Measurements from ENCODE around the gene IKZF3. TPM values are rescaled to one million over a fixed set of nuclear protein-coding genes. Genes with fewer than 3 reads are reported as not detected.
A peak's percentile ranks its signal among the peaks of the same experiment; 100 is the strongest.

IKZF3 gene
- total and polyA plus RNA-seq, 4 donors, result 0.08 to 0.30 (median 0.18) TPM

DNA sequence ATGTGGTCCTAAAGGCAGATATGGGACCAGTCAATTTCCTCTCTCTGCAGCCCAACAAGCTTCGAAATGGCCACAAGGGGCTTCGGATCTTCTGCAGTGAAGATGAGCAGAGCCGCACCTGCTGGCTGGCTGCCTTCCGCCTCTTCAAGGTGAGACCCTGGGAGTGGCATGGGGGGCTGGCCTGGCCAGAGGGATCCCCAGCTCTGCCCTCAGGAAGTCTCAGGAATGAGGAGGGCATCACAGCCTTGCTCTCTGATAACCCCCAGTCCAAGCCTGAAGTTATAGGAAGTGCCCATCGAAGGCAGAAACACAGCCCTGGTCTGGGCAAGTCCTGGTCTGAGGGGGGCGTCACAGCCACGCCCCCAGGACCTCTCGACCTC is 119.3 kb downstream of the IKZF3 start:
- no peaks in the 10 kb centered on the region for H3K36me3 ChIP-seq (ENCODE audit: control insufficient read depth, insufficient read depth, low read length)
- H3K9me3 ChIP-seq (ENCODE audit: control insufficient read depth, insufficient read depth, low read length), result no peaks in the 10 kb centered on the region
- H3K4me3 ChIP-seq (ENCODE audit: low read depth, low read length), result no peak overlapping the region
- no peak overlapping the region for H3K27ac ChIP-seq (ENCODE audit: low read depth, low read length)
- no peak for DNase-seq (ENCODE audit: low read depth in 4 of 6, low spot score in 6 of 6)
- 87% methylated on average over 5 of the region's 8 CpGs for WGBS (ENCODE audit: insufficient coverage)
- peaks cover 10% of the 10 kb centered on the region for H3K4me1 ChIP-seq (ENCODE audit: control insufficient read depth, insufficient read depth, low read length)
- H3K27me3 ChIP-seq (ENCODE audit: control insufficient read depth, insufficient read depth, low read length), result peaks cover 30% of the 10 kb centered on the region

- H3K4me3 ChIP-seq (ENCODE audit: low read depth, low read length), result no peak overlapping the region
- no peaks in the 10 kb centered on the region for H3K9me3 ChIP-seq (ENCODE audit: control insufficient read depth, insufficient read depth, low read length)
- no peak overlapping the region for H3K27ac ChIP-seq (ENCODE audit: low read depth, low read length)
- H3K27me3 ChIP-seq (ENCODE audit: control insufficient read depth, insufficient read depth, low read length), result peaks cover 36% of the 10 kb centered on the region
- no peaks in the 10 kb centered on the region for H3K36me3 ChIP-seq (ENCODE audit: control insufficient read depth, insufficient read depth, low read length)
- 94% methylated on average over 15 of the region's 16 CpGs for WGBS (ENCODE audit: insufficient coverage)
- no peak for DNase-seq (ENCODE audit: low read depth in 4 of 6, low spot score in 6 of 6)
- peaks cover 16% of the 10 kb centered on the region for H3K4me1 ChIP-seq (ENCODE audit: control insufficient read depth, insufficient read depth, low read length)
Measured at GRCh38 chr17:39744075-39744835, 119.9 kb downstream of the IKZF3 start.

GRCh38 chr17:39742856-39743436 is 121.2 kb downstream of the IKZF3 start:
- H3K36me3 ChIP-seq (ENCODE audit: control insufficient read depth, insufficient read depth, low read length), result no peaks in the 10 kb centered on the region
- peaks cover 48% of the 10 kb centered on the region for H3K27me3 ChIP-seq (ENCODE audit: control insufficient read depth, insufficient read depth, low read length)
- WGBS (ENCODE audit: insufficient coverage), result 87% methylated on average over 20 of the region's 21 CpGs
- H3K27ac ChIP-seq (ENCODE audit: low read depth, low read length), result no peak overlapping the region
- H3K4me1 ChIP-seq (ENCODE audit: control insufficient read depth, insufficient read depth, low read length), result peaks cover 28% of the 10 kb centered on the region
- H3K4me3 ChIP-seq (ENCODE audit: low read depth, low read length), result no peak overlapping the region
- H3K9me3 ChIP-seq (ENCODE audit: control insufficient read depth, insufficient read depth, low read length), result no peaks in the 10 kb centered on the region
- no peak for DNase-seq (ENCODE audit: low read depth in 4 of 6, low spot score in 6 of 6)

DNA sequence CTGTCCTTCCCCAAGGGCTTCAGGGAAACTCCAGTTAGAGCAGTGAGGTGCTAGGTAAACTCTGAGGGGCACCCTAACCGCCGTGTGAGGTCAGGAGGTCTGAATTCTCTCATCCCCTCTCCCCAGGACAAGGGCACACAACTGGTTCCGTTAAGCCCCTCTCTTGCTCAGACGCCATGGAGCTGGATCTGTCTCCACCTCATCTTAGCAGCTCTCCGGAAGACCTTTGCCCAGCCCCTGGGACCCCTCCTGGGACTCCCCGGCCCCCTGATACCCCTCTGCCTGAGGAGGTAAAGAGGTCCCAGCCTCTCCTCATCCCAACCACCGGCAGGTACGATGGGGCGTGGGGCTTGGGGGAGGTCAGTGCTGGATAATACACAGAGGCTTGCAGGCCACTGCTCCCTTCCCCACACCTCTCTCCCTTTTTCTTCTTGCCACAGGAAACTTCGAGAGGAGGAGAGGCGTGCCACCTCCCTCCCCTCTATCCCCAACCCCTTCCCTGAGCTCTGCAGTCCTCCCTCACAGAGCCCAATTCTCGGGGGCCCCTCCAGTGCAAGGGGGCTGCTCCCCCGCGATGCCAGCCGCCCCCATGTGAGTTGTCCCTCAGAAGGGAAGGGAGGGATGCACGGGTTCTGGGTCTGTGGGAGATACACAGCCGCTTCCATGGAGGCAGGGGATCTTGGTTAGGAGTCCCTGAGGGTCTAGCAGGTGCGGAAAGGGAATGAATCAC is 121.8 kb downstream of the IKZF3 start:
- H3K4me3 ChIP-seq (ENCODE audit: low read depth, low read length), result no peak overlapping the region
- H3K27ac ChIP-seq (ENCODE audit: low read depth, low read length), result no peak overlapping the region
- DNase-seq (ENCODE audit: low read depth in 4 of 6, low spot score in 6 of 6), result no peak
- no peaks in the 10 kb centered on the region for H3K36me3 ChIP-seq (ENCODE audit: control insufficient read depth, insufficient read depth, low read length)
- H3K4me1 ChIP-seq (ENCODE audit: control insufficient read depth, insufficient read depth, low read length), result peaks cover 35% of the 10 kb centered on the region
- WGBS (ENCODE audit: insufficient coverage), result 82% methylated on average over 7 of the region's 18 CpGs
- H3K27me3 ChIP-seq (ENCODE audit: control insufficient read depth, insufficient read depth, low read length), result peaks cover 54% of the 10 kb centered on the region
- no peaks in the 10 kb centered on the region for H3K9me3 ChIP-seq (ENCODE audit: control insufficient read depth, insufficient read depth, low read length)

- peaks cover 35% of the 10 kb centered on the region for H3K4me1 ChIP-seq (ENCODE audit: control insufficient read depth, insufficient read depth, low read length)
- no peak overlapping the region for H3K27ac ChIP-seq (ENCODE audit: low read depth, low read length)
- 53% methylated on average over 4 of the region's 16 CpGs for WGBS (ENCODE audit: insufficient coverage)
- H3K36me3 ChIP-seq (ENCODE audit: control insufficient read depth, insufficient read depth, low read length), result no peaks in the 10 kb centered on the region
- H3K4me3 ChIP-seq (ENCODE audit: low read depth, low read length), result no peak overlapping the region
- H3K9me3 ChIP-seq (ENCODE audit: control insufficient read depth, insufficient read depth, low read length), result no peaks in the 10 kb centered on the region
- H3K27me3 ChIP-seq (ENCODE audit: control insufficient read depth, insufficient read depth, low read length), result peaks cover 71% of the 10 kb centered on the region
- DNase-seq (ENCODE audit: low read depth in 4 of 6, low spot score in 6 of 6), result no peak
Measured at GRCh38 chr17:39740357-39741111, 123.6 kb downstream of the IKZF3 start.

DNA sequence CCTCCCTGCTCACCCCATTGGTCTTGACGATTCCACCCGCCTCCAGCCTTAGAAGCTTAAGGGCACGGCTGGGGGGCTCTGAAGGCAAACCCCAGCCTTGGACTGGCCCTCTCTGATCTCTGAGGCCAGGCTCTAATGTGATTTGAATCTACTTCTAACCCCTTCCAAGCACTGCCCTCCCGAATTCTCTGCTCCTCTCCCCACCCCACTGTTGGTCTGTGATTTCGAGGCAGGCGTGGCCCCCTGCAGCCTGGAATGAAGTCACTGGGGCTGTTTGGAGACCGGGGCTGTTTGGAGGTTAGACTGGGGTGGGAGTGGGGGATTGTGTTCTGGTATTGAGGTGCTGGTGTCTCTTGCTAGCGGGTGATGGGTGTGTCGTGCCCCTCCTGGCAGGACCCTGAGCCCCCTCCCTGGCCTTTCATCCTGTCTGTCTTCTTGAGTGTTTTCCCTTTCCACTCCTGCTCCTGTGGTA is 124.2 kb downstream of the IKZF3 start:
- Histone ChIP-seq H3K27ac (ENCODE audit: low read depth, low read length) (no peak overlapping the region), H3K4me3 (ENCODE audit: low read depth, low read length) (no peak overlapping the region)

GRCh38 chr17:39738983-39739884 is 124.9 kb downstream of the IKZF3 start:
- no peaks in the 10 kb centered on the region for H3K36me3 ChIP-seq (ENCODE audit: control insufficient read depth, insufficient read depth, low read length)
- peaks cover 71% of the 10 kb centered on the region for H3K27me3 ChIP-seq (ENCODE audit: control insufficient read depth, insufficient read depth, low read length)
- H3K4me1 ChIP-seq (ENCODE audit: control insufficient read depth, insufficient read depth, low read length), result peaks cover 35% of the 10 kb centered on the region
- 8% methylated on average over 23 of the region's 32 CpGs for WGBS (ENCODE audit: insufficient coverage)
- no peak for DNase-seq (ENCODE audit: low read depth in 4 of 6, low spot score in 6 of 6)
- peak overlapping the region; percentile 16 for H3K4me3 ChIP-seq (ENCODE audit: low read depth, low read length)
- no peak overlapping the region for H3K27ac ChIP-seq (ENCODE audit: low read depth, low read length)
- no peaks in the 10 kb centered on the region for H3K9me3 ChIP-seq (ENCODE audit: control insufficient read depth, insufficient read depth, low read length)

More for the DNA sequence above, 124.2 kb downstream of the IKZF3 start:
- DNase-seq (ENCODE audit: low read depth in 4 of 6, low spot score in 6 of 6), result no peak
- Histone ChIP-seq H3K9me3 (ENCODE audit: control insufficient read depth, insufficient read depth, low read length) (no peaks in the 10 kb centered on the region), H3K36me3 (ENCODE audit: control insufficient read depth, insufficient read depth, low read length) (no peaks in the 10 kb centered on the region), H3K27me3 (ENCODE audit: control insufficient read depth, insufficient read depth, low read length) (peaks cover 71% of the 10 kb centered on the region), H3K4me1 (ENCODE audit: control insufficient read depth, insufficient read depth, low read length) (peaks cover 35% of the 10 kb centered on the region)
- WGBS (ENCODE audit: insufficient coverage), result 34% methylated on average over 7 of the region's 9 CpGs

GRCh38 chr17:39738568-39738901 is 125.6 kb downstream of the IKZF3 start:
- 0% methylated on average over 2 of the region's 13 CpGs for WGBS (ENCODE audit: insufficient coverage)
- peaks cover 35% of the 10 kb centered on the region for H3K4me1 ChIP-seq (ENCODE audit: control insufficient read depth, insufficient read depth, low read length)
- no peaks in the 10 kb centered on the region for H3K9me3 ChIP-seq (ENCODE audit: control insufficient read depth, insufficient read depth, low read length)
- H3K4me3 ChIP-seq (ENCODE audit: low read depth, low read length), result no peak overlapping the region
- no peaks in the 10 kb centered on the region for H3K36me3 ChIP-seq (ENCODE audit: control insufficient read depth, insufficient read depth, low read length)
- DNase-seq (ENCODE audit: low read depth in 4 of 6, low spot score in 6 of 6), result no peak
- H3K27ac ChIP-seq (ENCODE audit: low read depth, low read length), result no peak overlapping the region
- peaks cover 67% of the 10 kb centered on the region for H3K27me3 ChIP-seq (ENCODE audit: control insufficient read depth, insufficient read depth, low read length)
